GM13976 (cell line): Measurements from ENCODE around the gene DCAKD.
A peak's percentile ranks its signal among the peaks of the same experiment; 100 is the strongest.
"Not testable (repeated sequence)": the region's sequence is repeated elsewhere in the genome, so short reads cannot be mapped to it uniquely, and the experiment has no call there.

ENCODE experiments used
- DNase-seq: peaks from one replicate; pipeline ENCODE4 v3.0.0; 2012; ENCODE audit warnings: low spot score
- in situ Hi-C: fragments of 300-500 bp; cut with MboI; formaldehyde crosslinking; loops from one replicate; pipeline ENCODE4 v1.12.0; 2022; ENCODE audit warnings: low sequenced_read_pairs, mixed read lengths, inconsistent platforms; ENCODE audit not compliant: unreplicated experiment
- TF ChIP-seq, protein P1 (sequence below): IDR thresholded peaks from 2 replicates; pipeline ENCODE4 v1.5.1; 2012; ENCODE audit warnings: borderline replicate concordance, mild to moderate bottlenecking; ENCODE audit not compliant: insufficient read depth; ENCODE audit errors: extremely low read depth, missing control alignments, control extremely low read depth

The DCAKD gene

GRCh38 chr17:45052052-45052772 lies 780 bp upstream of the DCAKD start:
- TF ChIP-seq, protein P1, sequence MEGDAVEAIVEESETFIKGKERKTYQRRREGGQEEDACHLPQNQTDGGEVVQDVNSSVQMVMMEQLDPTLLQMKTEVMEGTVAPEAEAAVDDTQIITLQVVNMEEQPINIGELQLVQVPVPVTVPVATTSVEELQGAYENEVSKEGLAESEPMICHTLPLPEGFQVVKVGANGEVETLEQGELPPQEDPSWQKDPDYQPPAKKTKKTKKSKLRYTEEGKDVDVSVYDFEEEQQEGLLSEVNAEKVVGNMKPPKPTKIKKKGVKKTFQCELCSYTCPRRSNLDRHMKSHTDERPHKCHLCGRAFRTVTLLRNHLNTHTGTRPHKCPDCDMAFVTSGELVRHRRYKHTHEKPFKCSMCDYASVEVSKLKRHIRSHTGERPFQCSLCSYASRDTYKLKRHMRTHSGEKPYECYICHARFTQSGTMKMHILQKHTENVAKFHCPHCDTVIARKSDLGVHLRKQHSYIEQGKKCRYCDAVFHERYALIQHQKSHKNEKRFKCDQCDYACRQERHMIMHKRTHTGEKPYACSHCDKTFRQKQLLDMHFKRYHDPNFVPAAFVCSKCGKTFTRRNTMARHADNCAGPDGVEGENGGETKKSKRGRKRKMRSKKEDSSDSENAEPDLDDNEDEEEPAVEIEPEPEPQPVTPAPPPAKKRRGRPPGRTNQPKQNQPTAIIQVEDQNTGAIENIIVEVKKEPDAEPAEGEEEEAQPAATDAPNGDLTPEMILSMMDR, result no peak
- DNase-seq, result peak; percentile 48
- in situ Hi-C loops, result no loop called here

DNA sequence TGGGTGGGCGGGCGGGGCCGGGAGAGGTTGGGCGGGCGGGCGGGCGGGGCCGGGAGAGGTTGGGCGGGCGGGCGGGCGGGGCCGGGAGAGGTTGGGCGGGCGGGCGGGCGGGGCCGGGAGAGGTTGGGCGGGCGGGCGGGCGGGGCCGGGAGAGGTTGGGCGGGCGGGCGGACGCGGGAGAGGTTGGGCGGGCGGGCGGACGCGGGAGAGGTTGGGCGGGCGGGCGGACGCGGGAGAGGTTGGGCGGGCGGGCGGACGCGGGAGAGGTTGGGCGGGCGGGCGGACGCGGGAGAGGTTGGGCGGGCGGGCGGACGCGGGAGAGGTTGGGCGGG lies 254 bp upstream of the DCAKD start:
- in situ Hi-C loops, DNase-seq: not testable (repeated sequence)

- in situ Hi-C loops, result no loop called here
- TF ChIP-seq, protein P1, result no peak
- peak; percentile 52 for DNase-seq
These were observed 862 bp downstream of the DCAKD start for GRCh38 chr17:45050481-45051059.

GRCh38 chr17:45048795-45049563 lies 2.5 kb downstream of the DCAKD start:
- TF ChIP-seq, protein P1, result peak; percentile 5
- in situ Hi-C loops, result no loop called here
- DNase-seq, result no peak

DNA sequence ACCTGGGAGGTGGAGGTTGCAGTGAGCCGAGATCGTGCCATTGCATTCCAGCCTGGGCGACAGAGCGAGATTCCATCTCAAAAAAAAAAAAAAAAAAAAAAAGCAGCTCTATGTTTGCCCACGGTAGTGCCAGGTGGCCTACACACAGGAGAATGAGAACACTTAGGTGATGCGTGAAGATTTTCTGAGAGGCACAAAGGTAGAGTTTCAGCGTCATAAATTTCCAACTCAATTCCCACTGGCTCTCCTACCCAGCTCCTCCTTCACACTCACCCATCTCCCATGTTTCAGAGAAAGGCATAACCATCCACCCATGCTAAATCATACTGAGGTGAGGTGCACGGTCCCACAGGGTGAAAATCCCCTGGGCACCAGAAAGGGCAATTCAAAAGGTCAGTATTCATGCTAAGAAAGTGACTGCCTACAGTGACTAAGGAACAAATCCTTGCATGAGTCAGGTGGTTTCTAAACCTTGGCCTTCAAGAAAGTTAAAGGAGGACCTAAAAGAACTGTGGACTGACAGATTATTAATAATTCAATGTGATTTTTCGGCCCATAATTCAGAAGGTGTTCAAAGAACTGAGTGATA lies 4.8 kb downstream of the DCAKD start:
- in situ Hi-C loops, result no loop called here
- no peak for DNase-seq

DNA sequence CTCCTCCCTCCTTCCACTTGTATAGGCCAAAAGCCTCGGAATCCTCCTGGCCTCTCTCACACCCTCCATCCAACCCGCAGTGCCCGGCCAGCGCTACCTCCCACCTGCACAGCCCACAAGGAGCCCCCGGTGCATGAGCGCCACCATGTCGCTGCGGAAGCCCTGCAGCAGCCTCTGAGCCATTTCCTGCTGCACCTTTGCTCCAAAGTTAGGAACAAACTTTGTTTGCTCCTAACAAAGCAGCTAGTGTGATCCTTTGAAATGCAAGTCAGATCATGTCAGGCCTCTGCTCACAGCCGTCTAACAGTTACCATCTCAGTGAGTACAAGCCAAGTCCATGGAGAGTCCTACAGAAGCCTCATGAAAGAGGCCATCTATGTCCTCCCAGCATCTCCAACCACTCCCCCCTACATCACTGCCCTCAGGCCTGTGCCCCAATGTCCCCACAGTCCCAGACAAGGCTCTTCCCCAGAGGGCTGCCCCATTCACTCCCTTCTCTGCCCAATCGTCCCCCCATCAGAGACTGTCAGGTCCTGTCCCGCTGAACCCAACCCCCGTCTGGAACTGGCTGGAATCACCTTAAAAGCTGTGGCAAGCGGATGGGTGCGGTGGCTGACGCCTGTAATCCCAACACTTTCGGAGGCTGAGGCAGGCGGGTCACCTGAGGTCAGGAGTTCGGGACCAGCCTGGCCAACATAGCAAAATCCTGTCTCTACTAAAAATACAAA lies 7.5 kb downstream of the DCAKD start:
- TF ChIP-seq, protein P1, result no peak
- in situ Hi-C loops, result no loop called here
- DNase-seq, result no peak

More for the DNA sequence above, 4.8 kb downstream of the DCAKD start:
- TF ChIP-seq, protein P1, result no peak
